ENCODE measurements around the gene RFX8.

GRCh38 chr2:101496279-101496678 is 21.4 kb upstream of the RFX8 start:
- TF ChIP-seq CTCF (conservative IDR thresholded peaks at IDR 0.05; ENCODE audit: low read depth, low read length) (no peak), EZH2 (IDR thresholded peaks at IDR 0.05; ENCODE audit: low read length, unreplicated experiment) (no peak)

Measured in PC-3 (cell line).